Cardiac fibroblast (primary cell): ENCODE results near the gene BAZ2B.
A peak's percentile ranks its signal among the peaks of the same experiment; 100 is the strongest.

Source experiments
- DNase-seq, 2 donors: peaks; one replicate each; pipeline versions ENCODE4 v3.0.0 to v3.0.0-alpha.2; 2010; ENCODE audit warnings: low read depth in 2 of 2
- H3K4me3 ChIP-seq, 2 donors: replicated peaks in 1 of 2; 1 replicate in 1 of 2; 2 replicates in 1 of 2; pipeline ENCODE4 v1.5.1; 2011; ENCODE audit warnings: low read depth in 2 of 2, low read length in 2 of 2, mild to moderate bottlenecking in 2 of 2, moderate library complexity in 1 of 2
- TF ChIP-seq, protein P1 (sequence below): IDR thresholded peaks from one replicate; pipeline ENCODE4 v1.5.1; 2011; ENCODE audit warnings: low read depth, mild to moderate bottlenecking, low read length, inconsistent platforms

The BAZ2B gene

GRCh38 chr2:159562248-159562647 is 54.1 kb downstream of the BAZ2B start:
- peak; percentile 63 to 71 for DNase-seq
- no peak overlapping the region for H3K4me3 ChIP-seq
- TF ChIP-seq, protein P1, sequence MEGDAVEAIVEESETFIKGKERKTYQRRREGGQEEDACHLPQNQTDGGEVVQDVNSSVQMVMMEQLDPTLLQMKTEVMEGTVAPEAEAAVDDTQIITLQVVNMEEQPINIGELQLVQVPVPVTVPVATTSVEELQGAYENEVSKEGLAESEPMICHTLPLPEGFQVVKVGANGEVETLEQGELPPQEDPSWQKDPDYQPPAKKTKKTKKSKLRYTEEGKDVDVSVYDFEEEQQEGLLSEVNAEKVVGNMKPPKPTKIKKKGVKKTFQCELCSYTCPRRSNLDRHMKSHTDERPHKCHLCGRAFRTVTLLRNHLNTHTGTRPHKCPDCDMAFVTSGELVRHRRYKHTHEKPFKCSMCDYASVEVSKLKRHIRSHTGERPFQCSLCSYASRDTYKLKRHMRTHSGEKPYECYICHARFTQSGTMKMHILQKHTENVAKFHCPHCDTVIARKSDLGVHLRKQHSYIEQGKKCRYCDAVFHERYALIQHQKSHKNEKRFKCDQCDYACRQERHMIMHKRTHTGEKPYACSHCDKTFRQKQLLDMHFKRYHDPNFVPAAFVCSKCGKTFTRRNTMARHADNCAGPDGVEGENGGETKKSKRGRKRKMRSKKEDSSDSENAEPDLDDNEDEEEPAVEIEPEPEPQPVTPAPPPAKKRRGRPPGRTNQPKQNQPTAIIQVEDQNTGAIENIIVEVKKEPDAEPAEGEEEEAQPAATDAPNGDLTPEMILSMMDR = no peak

GRCh38 chr2:159561786-159562185 is 54.6 kb downstream of the BAZ2B start:
- DNase-seq = no peak
- TF ChIP-seq, protein P1 = no peak
- no peak overlapping the region for H3K4me3 ChIP-seq

DNA sequence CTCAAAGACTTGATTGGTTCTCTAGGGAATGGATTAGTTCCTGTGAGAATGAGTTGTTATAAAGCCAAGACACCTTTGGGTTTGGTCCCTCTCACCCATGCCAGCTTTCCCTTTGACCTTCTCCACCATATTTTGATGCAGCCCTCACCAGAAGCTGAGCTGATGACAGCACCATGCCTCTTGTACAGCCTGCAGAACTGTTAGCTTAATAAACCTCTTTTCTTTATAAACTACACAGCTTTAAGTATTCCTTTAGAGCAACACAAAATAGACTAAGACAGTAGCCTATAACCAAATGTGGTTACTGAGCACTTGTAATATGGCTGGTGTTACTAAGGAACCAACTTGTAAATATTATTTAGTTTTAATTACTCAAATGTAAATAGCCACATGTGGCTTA is 55.1 kb downstream of the BAZ2B start:
- TF ChIP-seq, protein P1 = no peak
- no peak overlapping the region for H3K4me3 ChIP-seq
- no peak for DNase-seq

GRCh38 chr2:159559034-159559433 is 57.3 kb downstream of the BAZ2B start:
- TF ChIP-seq, protein P1 = no peak
- no peak overlapping the region for H3K4me3 ChIP-seq
- DNase-seq = no peak

DNA sequence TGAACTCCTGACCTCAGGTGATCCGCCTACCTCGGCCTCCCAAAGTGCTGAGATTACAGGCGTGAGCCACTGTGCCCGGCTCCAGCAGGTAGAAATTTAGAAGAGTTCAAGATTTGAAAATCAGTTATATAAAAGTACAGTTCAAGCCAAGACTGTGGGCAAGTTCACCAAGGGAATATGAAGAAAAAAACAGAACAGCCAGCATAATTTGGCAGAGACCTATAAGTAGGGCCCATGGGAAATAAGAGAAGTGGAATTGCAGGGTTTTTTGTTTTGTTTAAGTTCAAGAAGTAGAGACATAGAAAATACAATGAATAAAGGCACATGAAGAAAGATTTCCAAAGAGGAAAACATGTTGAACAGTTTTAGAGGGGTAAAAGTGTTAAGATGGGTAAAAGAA is 57.9 kb downstream of the BAZ2B start:
- TF ChIP-seq, protein P1 = no peak
- peak; percentile 44 to 66 for DNase-seq
- H3K4me3 ChIP-seq = no peak overlapping the region

DNA sequence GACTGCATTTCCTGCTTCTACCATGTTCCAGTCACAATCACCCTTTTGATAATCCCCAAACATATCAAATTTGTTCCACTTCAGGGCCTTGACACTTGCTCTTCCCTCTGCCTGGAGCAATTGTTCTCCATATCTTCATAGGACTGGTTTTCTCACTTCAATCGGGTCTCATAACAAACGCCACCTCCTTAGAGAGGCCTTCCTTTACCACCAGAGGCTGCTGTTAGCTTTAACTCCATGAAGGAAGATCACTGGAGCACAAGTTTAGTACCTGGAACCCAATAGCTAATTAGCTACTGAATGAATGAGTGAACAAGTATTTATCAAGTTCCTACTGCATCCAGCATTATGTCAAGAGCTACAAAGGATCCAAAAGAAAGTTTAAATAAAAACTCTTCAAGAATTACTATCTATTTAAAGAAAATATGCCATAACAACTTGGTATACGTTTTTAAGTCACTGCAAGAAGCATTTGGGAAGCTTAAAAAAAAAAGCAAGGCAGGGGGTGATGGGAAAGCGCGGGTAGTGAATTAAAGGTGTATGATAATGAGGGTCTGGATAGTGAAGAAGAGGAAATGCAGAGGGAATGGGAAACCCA is 58.8 kb downstream of the BAZ2B start:
- TF ChIP-seq, protein P1 = peak; percentile 28
- no peak overlapping the region for H3K4me3 ChIP-seq
- DNase-seq = peak; percentile 33 to 42

DNA sequence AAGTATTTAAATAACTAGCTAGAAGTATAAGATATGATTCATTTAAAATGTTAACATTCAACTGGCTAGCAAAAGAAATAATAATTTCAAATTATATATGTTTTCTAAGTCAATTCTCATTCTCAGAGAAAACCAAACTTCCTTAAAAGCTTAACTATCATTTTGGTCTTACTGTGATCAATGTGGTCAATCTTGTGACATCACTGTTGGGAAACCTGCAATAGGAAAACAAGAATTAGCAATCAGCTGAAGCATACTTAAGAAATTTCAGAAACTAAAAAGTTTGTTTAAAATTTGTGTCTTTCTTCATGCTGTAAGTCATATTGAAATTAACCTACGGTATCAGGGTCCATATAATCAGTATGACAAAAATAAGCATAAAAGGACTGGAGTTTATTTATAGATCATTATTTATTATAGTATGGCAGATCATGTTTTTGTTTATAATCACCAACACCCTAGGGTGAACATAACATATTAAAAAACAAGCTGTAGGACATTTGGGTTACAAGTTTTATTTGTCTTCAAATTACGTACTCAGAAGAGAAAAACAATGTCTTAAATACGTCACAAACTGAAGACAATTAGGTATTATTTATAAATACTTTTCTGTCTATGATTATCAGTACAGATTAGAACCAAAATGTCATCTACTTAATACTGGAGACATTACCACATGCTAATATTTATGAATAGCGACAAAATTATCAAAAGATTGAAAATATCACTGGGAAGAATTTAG is 60.5 kb downstream of the BAZ2B start:
- DNase-seq = no peak
- no peak overlapping the region for H3K4me3 ChIP-seq
- TF ChIP-seq, protein P1 = no peak
